Right ventricle myocardium inferior (tissue), 1 donor: ENCODE results near the gene RPS6KA4. TPM values are rescaled to one million over a fixed set of nuclear protein-coding genes. Genes with fewer than 3 reads are reported as not detected.

Source experiments
- ATAC-seq: fragments of 200-7000 bp; cut with Tn5 transposase; one replicate; pipeline ENCODE4 v1.9.1; 2020; ENCODE audit warnings: mild to moderate bottlenecking, moderate library complexity
- DNase-seq: peaks from one replicate; pipeline ENCODE4 v3.0.0; 2021; ENCODE audit errors: missing footprints
- intact Hi-C: fragments of 100-400 bp; cut with DNase I; formaldehyde crosslinking; loops from one replicate; pipeline ENCODE4 v1.11.0; 2022
- total RNA-seq: library from RNA; stranded (reverse); fragmentation: NEBNext Ultra II Directional; extraction: Animal tissue kit (Norgen Biotek cat#: 25700); gene quantifications from one replicate; pipeline ENCODE4 v1.2.1, GENCODE V29; 2021
- donor health status: DM: no; HTN: yes; CAD: no; lungs with severe emphysema.

RPS6KA4 gene
- total RNA-seq, 1 donor from 2014 or later, result 18.7 TPM

GRCh38 chr11:64342869-64343745 is 15.9 kb upstream of the RPS6KA4 start:
- DNase-seq (no peak), ATAC-seq (no peak)
- intact Hi-C loops, result no loop called here

- ATAC-seq, result no peak
- DNase-seq, result no peak
- intact Hi-C loops, result no loop called here
These were observed 15.0 kb upstream of the RPS6KA4 start for GRCh38 chr11:64343767-64344559.

GRCh38 chr11:64344787-64345186 is 14.2 kb upstream of the RPS6KA4 start:
- intact Hi-C loops, result no loop called here
- no peak for DNase-seq
- no peak for ATAC-seq

- ATAC-seq (no peak), DNase-seq (no peak)
- intact Hi-C loops, result no loop called here
These were observed 11.6 kb upstream of the RPS6KA4 start for GRCh38 chr11:64347193-64347867.

GRCh38 chr11:64348383-64349024 is 10.5 kb upstream of the RPS6KA4 start:
- ATAC-seq (no peak), DNase-seq (no peak)
- intact Hi-C loops, result no loop called here

- intact Hi-C loops, result no loop called here
- DNase-seq (no peak), ATAC-seq (no peak)
These were observed 10.0 kb upstream of the RPS6KA4 start for GRCh38 chr11:64349025-64349387.

GRCh38 chr11:64349404-64349803 is 9.6 kb upstream of the RPS6KA4 start:
- ATAC-seq, result no peak
- intact Hi-C loops, result no loop called here
- no peak for DNase-seq

GRCh38 chr11:64351136-64351631 is 7.8 kb upstream of the RPS6KA4 start:
- intact Hi-C loops, result no loop called here
- no peak for DNase-seq
- no peak for ATAC-seq

GRCh38 chr11:64352099-64352994 is 6.6 kb upstream of the RPS6KA4 start:
- no peak for ATAC-seq
- no peak for DNase-seq
- intact Hi-C loops, result no loop called here

GRCh38 chr11:64352995-64353714 is 5.8 kb upstream of the RPS6KA4 start:
- DNase-seq (no peak), ATAC-seq (no peak)
- intact Hi-C loops, result no loop called here

GRCh38 chr11:64353715-64354506 is 5.1 kb upstream of the RPS6KA4 start:
- intact Hi-C loops, result no loop called here
- ATAC-seq, result no peak
- DNase-seq, result no peak

- intact Hi-C loops, result loop anchor here (1.0 kb wide), 2 partner anchors 37 to 50 kb away; partner anchors contain the start of genes ESRRA and PRDX5
These were observed 3.7 kb upstream of the RPS6KA4 start for GRCh38 chr11:64355078-64355940.

GRCh38 chr11:64356498-64357411 is 2.2 kb upstream of the RPS6KA4 start:
- intact Hi-C loops, result no loop called here
- DNase-seq (no peak), ATAC-seq (no peak)

More at GRCh38 chr11:64355078-64355940, 3.7 kb upstream of the RPS6KA4 start:
- ATAC-seq (peak; percentile 54), DNase-seq (peak; percentile 89)

- DNase-seq (no peak), ATAC-seq (no peak)
- intact Hi-C loops, result no loop called here
These were observed 1.5 kb upstream of the RPS6KA4 start for GRCh38 chr11:64357446-64357845.
